ENCODE data around the gene CBR1.
"Not testable (repeated sequence)": the region's sequence is repeated elsewhere in the genome, so short reads cannot be mapped to it uniquely, and the experiment has no call there.

Gene CBR1

GRCh38 chr21:36082237-36082664, 12.4 kb downstream of the CBR1 start:
- no peak for DNase-seq

GRCh38 chr21:36087362-36088138, 17.7 kb downstream of the CBR1 start:
- DNase-seq = no peak

DNA sequence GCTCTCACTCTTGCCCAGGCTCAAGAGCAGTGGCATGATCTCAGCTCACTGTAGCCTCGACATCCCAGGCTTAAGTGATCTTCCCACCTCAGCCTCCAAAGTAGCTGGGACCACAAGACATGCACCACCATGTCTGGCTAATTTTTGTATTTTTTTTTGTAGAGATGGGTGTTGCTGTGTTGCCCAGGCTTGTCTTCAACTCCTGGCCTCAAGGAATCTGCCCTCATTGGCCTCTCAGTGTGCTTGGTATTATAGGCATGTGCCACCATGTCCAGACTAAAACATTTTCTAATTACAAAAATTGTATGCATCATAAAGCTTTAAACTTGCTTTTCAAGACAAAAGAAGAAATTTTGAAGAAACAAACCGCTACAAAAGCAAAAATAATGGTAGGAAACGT, 20.1 kb downstream of the CBR1 start:
- no peak for DNase-seq

DNA sequence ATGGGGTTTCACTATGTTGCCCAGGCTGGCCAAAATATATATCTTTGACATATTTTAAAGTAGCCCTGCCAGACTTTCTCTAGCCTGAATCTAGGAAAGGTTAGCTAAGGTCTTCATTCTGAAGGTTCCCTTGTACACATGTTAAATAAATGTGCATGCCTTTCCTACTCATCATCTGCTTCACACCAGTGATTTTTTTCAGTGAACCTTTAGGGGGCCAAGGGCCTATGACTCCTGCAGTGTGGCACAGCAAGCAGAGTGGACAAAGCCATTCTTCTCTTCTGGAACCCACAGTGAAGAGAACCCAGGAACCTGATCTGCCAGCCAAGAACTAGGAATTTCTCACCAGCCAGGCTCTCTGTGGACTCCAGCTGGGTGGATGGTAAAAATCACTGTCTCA, 22.9 kb downstream of the CBR1 start:
- DNase-seq = no peak

DNA sequence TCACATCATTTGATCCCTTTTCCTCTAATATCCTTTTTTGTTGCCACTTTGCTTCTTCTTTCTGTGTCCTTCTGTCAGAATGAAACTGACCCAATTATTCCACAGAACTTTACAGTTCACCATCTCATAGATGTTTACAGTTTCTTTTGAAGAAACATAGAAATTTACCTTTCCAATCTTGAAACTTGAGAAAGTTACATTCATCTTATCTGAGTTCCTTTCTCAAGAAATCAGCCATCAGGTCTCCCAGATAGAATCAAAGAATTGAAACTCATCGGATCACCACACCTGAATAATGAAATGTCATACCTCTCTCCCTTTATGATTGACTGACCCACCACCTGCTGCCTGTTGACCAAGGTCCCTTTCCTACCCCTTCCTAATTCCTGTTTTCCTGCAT, 23.7 kb downstream of the CBR1 start:
- DNase-seq = no peak

DNA sequence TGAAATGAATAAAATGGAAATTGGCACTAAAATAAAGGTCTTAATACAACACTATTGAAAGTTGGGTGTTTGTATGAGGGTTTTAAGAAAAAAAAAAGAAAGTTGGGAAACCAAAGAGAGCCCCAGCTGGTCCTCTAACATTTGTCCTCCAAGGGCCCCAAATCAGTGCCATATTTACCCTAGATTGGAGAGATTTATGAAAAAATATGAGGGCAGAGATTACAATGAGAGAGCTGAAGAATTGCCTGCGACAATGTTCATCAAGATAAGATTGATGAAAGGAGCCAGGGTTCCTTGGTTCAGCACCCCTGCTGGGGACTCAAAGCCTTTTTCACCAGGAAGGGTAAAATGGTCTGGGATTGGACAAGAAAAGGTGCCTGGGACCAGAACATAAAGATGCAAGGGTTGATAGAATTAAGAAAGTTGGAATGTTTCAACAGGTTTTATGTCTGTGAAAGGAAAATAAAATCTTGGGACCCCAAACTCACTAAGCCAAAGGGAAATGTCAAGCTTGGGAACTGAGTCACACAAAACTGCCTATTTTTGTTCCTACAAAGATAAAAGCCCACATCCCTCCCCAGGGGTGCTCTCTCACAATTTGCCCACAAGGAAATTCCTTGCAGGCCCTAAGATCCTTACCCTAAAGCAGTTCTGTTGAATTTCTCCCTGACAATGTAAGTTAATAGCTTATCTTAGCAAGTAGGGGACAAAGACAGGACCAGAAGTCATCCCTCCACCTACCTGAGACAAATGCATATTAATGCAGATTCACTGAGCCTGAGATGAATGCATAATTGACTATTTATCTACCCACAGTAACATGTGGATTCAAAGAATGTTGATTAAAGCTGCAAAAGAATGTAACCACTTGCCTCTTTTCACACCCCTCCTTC, 26.8 kb downstream of the CBR1 start:
- DNase-seq = no peak

DNA sequence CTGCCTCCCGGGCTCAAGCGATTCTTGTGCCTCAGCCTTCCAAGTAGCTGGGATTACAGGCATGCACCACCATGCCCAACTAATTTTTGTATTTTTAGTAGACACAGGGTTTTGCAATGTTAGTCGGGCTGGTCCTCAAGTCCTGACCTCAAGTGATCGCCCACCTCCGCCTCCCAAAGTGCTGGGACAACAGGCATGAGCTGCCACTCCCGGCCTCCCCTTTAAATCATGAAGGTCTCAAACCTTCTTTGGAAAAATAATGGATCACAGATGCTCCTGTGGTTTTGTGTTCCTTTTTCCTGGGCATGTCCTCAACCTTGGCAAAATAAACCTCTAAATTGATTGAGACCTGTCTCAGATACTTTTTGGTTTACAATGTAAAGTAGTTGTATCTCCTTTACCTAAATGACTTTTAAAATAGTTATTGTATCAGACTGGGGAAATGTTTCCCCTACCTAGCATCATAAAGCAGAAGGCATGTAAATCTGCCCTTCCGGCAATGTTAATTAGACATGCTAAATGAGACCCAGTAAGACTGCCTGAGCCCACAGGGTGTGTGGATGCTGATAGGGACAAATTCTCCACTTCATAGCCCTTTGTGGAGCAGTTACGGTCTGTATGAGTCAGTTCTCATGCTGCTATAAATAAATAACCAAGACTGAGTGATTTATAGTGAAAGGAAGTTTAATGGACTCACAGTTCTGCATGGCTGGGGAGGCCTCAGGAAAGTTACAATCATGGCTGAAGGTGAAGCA, 27.8 kb downstream of the CBR1 start:
- DNase-seq = no peak

DNA sequence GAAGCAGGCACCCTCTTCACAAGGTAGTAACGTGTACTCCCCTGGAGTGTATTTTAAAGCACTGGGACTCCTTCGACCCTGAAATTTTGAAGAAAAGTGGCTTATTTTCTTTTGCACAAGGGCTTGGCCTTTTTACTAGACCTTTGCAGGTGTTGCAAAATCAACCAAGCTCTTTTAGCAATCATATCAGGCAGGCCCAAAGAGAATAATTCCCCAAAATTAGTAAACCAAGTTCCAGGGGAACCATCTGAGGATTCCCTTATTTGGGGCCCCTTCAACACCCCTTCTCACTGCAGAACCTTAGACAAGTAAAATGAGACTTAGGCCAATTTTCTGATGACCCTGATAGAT, 28.3 kb downstream of the CBR1 start:
- no peak for DNase-seq

- no peak for DNase-seq
Measured at GRCh38 chr21:36099000-36099399, 29.2 kb downstream of the CBR1 start.

DNA sequence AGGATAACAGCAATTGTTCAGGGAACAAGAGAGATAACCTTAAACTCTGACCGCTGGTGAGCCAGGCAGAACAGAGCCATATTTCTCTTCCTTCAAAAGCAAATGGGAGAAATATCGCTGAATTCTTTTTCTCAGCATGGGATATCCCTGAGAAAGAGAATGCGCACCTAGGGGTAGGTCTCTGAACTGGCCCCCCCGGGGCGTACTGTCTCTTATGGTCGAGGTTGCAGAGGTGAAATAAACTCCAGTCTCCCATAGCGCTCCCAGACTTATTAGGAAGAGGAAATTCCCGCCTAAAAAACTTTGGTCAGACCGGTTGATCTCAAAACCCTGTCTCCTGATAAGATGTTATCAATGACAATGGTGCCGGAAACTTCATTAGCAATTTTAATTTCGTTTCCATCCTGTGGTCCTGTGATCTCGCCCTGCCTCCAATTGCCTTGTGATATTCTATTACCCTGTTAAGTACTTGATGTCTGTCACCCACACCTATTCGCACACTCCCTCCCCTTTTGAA, 29.9 kb downstream of the CBR1 start:
- not testable (repeated sequence) for DNase-seq

- DNase-seq = no peak
Measured at GRCh38 chr21:36100971-36101641, 31.3 kb downstream of the CBR1 start.

DNA sequence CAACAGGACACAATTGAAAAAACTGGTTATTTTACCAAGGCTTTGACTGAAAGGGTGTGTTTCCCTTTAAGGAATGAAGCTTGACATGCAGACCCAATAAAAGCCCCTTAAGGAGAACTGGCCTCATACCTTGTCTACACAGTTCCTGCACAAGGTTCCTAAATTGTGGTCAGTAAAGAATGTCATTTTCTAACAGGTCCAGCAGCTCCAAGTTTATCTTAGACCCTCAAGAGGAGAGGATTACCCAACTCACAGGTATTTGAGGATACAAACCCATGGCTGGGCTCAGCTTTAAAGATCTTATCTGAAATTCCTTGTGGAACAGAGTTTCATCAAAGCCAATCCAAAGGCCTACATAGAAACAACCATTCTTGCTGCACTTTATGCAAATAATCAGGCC, 33.6 kb downstream of the CBR1 start:
- DNase-seq = no peak

DNA sequence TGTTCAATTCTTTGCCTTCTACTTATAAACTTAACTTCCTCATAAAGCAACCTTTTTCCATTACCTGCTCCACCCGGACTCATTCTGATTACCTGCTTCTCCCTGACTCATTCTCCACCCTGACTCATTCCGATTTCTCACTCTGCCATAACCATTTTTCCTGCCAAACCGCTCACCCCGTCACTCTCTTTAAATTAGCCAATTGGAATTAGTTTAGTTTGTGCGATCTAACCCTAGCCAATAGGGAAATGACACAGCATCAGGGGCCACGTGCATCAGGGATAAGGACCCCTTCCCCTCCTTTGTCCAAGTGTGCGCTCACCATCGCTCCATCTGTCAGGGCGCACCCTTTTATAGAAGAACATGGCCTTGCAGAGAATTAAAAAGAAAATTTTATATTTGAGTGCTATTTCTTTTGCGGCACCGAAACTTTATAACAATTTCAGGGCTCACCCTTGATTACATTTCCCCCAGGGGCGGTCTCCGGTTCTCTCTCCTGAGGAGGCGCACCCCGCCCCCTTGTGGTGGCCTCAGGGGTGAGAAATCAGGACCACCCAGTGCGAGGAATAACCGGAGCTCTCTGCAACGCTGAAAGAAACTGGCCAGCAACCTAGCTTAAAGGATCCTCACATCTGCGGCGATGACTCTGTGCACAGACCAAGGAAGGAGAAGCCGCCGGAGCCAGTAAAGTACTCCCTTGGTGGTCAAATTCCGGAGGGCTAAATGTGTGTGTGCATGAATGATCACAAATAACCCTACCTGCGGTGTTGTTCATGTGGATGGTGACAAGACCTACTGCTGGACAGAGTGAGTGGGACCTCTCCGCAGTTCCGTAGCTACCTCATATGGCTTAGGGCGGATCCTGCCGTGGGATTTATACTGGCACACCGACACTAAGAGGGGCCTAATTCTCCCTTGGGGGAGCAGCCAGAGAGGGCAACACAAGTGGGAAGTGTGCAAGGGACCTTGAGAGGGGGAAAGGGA, 34.8 kb downstream of the CBR1 start:
- no peak for DNase-seq

- DNase-seq = no peak
Measured at GRCh38 chr21:36105327-36105842, 35.6 kb downstream of the CBR1 start.

DNA sequence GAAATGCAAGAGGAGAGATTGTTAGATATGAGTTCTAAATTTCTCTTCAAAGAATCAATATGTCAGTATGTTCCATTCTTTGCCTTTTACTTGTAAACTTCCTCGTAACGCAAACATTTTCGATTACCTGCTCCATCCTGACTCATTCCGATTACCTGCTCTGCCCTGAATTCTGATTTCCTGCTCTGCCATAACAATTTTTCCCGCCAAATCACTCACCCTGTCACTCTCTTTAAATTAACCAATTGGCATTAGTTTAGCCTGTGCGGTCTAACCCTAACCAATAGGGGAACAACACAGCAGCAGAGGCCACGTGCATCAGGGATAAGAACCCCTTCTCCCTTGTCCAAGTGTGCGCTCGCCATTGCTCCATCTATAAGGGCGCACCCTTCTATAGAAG, 40.0 kb downstream of the CBR1 start:
- DNase-seq = no peak

- DNase-seq = no peak
Measured at GRCh38 chr21:36111238-36111637, 41.4 kb downstream of the CBR1 start.

GRCh38 chr21:36113647-36114428, 44.0 kb downstream of the CBR1 start:
- peak in 1 of 2 experiments; percentile 32 for DNase-seq

DNA sequence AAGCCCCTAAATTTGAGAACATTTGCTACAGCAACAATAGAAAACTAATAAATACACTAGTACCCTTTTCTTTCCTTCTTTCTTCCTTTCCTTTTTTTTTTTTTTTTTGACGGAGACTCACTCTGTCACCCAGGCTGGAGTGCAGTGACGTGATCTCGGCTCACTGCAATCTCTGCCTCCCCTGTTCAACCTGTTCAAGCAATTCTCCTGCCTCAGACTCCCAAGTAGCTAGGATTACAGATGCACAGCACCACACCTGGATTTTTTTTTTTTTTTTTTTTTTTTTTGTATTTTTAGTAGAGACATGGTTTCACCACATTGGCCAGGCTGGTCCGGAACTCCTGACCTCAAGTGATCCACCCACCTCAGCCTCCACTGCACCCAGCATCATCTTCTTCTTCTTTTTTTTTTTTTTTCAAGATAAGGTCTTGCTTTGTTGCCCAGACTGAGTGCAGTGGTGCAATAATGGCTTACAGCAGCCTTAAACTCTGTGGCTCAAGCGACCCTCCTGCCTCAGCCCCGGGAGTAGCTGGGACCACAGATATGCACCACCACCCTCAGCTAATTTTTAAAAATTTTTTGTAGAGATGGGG, 45.4 kb downstream of the CBR1 start:
- no peak for DNase-seq

- DNase-seq = no peak
Measured at GRCh38 chr21:36117286-36117741, 47.5 kb downstream of the CBR1 start.

Data from Kasumi-1 (cell line).